ENCODE data around the gene PSD2.

Gene PSD2

GRCh38 chr5:139850423-139851016 is 54.9 kb downstream of the PSD2 start:
- no peak overlapping the region for H3K27ac ChIP-seq
- TF ChIP-seq, protein P1, sequence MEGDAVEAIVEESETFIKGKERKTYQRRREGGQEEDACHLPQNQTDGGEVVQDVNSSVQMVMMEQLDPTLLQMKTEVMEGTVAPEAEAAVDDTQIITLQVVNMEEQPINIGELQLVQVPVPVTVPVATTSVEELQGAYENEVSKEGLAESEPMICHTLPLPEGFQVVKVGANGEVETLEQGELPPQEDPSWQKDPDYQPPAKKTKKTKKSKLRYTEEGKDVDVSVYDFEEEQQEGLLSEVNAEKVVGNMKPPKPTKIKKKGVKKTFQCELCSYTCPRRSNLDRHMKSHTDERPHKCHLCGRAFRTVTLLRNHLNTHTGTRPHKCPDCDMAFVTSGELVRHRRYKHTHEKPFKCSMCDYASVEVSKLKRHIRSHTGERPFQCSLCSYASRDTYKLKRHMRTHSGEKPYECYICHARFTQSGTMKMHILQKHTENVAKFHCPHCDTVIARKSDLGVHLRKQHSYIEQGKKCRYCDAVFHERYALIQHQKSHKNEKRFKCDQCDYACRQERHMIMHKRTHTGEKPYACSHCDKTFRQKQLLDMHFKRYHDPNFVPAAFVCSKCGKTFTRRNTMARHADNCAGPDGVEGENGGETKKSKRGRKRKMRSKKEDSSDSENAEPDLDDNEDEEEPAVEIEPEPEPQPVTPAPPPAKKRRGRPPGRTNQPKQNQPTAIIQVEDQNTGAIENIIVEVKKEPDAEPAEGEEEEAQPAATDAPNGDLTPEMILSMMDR (conservative IDR thresholded peaks at IDR 0.05), result no peak

DNA sequence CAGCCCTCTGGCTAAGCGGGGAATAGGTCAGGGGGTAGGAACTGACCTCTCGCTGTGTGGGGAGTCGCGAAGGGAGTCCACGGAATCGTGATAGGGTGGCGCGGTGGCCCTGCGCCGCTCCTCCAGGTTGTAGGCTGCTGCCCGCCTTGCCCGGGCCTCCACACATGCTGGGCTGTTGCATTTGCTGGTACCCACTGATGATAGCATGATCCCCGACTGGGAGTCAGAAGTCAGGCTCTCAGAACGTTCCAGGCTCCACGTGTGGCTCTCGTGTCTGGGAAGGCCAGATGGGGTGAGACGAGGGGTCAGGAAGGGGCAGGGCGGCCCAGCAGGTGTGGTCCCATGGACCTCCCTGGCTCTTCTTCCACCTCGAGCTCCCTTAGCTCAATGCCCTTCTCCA is 56.0 kb downstream of the PSD2 start:
- TF ChIP-seq, protein P1 (conservative IDR thresholded peaks at IDR 0.05), result no peak
- no peak overlapping the region for H3K27ac ChIP-seq

DNA sequence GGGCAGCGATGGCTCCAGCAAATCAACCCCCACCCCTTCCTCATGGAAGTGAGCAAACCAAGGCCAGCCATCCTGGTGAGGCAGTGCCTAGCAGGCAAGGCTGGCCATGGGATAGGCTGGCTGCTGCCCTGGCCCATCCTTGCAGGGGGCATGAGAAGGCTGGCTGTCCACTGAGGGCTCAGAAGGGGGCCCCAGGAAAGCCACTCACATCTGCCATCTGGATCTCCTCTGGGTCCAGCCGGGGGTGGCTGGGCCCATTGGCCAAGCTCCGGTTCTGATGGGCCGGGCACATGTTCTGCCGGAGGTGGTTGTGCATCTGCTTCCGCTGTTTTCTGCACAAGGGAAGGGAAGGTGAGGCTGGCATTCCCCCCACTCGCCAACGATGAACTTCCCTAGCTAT is 57.1 kb downstream of the PSD2 start:
- TF ChIP-seq, protein P1 (conservative IDR thresholded peaks at IDR 0.05), result no peak
- no peak overlapping the region for H3K27ac ChIP-seq

GRCh38 chr5:139854029-139854605 is 58.5 kb downstream of the PSD2 start:
- TF ChIP-seq, protein P1 (conservative IDR thresholded peaks at IDR 0.05), result no peak

GRCh38 chr5:139854953-139855352 is 59.3 kb downstream of the PSD2 start:
- H3K27ac ChIP-seq, result no peak overlapping the region
- TF ChIP-seq, protein P1 (conservative IDR thresholded peaks at IDR 0.05), result no peak

More at GRCh38 chr5:139854029-139854605, 58.5 kb downstream of the PSD2 start:
- no peak overlapping the region for H3K27ac ChIP-seq

DNA sequence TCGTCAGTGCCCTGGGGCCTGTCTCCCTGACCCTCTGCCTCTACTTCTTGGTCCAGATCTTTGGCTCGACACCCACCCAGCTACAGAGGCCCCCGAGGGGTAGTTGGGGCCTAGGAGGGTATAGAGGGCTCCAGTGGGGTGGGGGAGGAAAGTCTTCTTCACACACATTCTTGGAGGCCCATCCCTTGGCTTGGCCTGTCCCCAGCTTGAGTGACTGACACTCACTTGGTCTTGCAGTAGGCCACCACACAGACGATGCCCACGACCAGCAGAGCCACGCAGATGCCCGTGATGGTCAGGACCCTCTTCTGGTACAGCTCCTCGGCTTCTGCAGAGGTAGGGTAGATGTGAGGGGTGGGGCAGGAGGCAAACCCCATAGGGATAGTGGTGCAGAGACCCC is 59.8 kb downstream of the PSD2 start:
- TF ChIP-seq, protein P1 (conservative IDR thresholded peaks at IDR 0.05), result no peak

DNA sequence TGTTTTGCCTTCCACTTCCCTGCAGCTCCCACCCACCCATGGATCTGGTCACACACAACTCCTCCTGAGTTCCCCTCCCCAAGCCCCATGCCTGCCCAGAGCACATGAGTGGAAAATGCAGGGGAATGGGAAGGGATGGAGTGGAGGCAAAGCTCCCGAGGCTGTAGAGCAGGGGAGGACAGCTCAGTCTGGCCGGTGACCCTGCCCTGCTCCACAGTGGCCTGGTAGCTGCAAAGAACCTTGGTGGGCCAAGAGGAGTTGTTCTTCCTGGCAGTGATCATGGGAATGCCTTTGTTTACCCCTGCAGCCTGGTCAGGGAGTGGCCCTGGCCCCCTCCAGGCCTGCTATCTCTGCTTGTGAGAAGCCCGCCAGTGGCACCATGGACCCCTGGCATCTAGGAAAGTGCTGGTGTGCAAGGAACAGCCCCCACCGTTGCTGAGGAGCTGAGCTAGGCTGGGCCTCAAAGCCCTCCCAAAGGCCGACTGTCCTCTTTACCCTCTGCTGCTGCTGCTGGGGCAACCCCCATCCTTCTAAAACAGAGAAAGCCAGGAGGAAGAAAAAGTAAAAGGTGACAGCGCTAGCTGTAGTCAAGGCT is 60.4 kb downstream of the PSD2 start:
- TF ChIP-seq, protein P1 (conservative IDR thresholded peaks at IDR 0.05), result no peak
- no peak overlapping the region for H3K27ac ChIP-seq

More for the DNA sequence above, 59.8 kb downstream of the PSD2 start:
- no peak overlapping the region for H3K27ac ChIP-seq

Measured in VCaP (cell line).